Glomerular endothelial cell (primary cell): ENCODE data around the gene ATP2B2. TPM values are rescaled to one million over a fixed set of nuclear protein-coding genes. Genes with fewer than 3 reads are reported as not detected.
A peak's percentile ranks its signal among the peaks of the same experiment; 100 is the strongest.

Experiments
- DNase-seq: peaks from one replicate; pipeline ENCODE4 v3.0.0-alpha.2; 2011; ENCODE audit warnings: low read depth, low spot score; ENCODE audit errors: extremely low read depth
- total RNA-seq: library from RNA; depleted of rRNA; stranded (reverse); fragments of >200 nt; gene quantifications from 2 replicates; pipeline ENCODE4 v1.2.3, GENCODE V29; 2015

The ATP2B2 gene
- total RNA-seq, 1 donor from 2014 or later: not detected

DNA sequence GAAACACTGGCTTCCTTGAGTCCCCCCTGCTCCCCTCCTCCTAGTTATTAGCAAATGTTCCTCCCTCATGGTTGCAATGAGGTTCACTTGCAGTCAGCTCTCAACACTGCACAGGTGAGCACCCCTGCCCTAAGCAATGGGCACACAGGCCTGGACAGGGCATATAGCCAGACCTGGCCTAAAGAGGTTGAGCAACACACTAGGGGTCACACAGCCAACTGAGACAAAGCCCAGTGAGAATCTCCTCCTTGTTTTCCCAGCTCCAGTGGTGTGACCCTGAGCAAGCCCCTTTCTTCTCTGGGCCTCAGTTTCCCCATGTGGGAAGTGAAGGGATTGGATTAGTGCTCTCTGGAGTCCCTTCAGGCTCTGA lies 49.9 kb downstream of the ATP2B2 start:
- no peak for DNase-seq

DNA sequence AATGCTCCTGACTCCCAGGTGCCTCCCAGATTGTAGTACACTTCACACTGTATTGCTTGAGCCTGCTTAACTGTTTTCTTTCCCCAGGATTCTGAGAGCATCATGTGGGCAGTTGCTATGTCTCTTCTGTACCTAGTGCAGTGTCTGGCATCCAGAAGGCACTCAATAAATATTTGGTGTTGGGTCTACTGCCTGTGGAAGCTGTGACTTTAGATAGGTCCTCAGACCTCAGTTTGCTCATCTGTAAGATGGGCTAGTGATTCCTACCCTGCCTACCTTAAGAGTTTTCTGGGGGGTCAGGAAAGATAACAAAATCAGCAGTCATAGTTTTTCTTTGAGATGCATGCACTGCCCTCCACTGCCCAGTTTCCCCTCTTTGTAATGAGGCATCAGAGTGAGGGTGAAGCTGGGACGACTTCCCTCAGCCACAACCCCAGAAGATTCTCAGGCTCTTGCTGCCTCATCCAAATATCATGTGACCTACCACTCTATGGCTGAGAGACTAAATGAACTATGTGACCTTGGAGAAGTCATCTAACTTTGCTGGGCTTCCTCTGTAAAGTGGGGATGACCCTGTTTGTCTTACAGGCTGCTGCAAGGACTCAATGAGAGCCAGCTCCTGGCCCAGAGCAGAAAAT lies 50.4 kb downstream of the ATP2B2 start:
- DNase-seq: no peak

DNA sequence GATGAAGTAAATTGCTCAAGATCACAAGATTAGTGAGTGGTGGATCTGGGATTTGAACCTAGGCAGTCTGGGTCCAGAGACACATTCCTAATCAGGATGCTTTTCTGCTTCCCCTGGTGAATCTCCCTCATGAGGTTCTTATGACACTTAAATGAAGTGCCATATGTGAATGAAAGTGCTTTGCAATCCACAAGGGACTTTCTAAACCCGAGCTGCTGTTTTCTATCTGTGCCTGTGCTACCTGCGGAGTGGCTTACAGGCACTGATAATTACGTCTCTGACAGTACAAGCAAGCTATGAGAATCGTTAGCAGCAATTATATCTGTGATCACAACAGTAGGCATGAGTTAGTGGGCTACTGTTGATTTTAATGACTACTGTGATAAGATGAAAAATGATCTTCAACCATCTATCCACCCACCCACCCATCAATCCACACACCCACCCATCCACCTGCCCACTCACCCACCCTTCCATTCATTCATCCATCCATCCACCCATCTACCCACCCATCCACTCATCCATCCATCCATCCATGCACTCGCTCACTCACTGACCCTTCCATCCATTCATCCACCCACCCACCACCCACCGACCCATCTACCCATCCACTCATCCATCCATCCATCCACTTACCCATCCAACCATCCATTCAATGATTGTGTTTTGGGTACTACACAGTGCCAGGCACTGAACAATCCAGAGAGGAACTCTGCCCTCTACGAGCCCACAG lies 51.8 kb downstream of the ATP2B2 start:
- no peak for DNase-seq

GRCh38 chr3:10450494-10451440 lies 54.6 kb downstream of the ATP2B2 start:
- no peak for DNase-seq

DNA sequence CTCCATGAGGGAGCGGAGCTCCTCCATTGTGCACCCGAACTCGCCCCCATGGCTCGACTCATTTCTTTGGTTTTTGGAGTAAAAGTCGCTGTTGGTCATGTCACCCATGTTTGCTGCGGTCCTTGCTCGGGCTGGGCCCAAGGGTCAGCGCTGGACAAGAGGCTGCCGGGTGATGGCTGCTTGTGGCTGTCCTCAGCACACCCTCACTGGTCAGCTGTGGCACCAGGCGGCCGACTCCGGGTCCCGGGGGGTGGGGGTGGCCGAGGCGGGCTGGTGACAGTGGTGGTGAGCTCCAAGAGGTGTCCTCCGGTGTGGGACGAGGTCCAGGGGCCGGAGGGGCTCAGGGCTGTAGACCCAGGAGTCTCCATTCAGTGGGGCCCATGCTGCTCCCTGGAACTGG lies 56.0 kb downstream of the ATP2B2 start:
- no peak for DNase-seq

DNA sequence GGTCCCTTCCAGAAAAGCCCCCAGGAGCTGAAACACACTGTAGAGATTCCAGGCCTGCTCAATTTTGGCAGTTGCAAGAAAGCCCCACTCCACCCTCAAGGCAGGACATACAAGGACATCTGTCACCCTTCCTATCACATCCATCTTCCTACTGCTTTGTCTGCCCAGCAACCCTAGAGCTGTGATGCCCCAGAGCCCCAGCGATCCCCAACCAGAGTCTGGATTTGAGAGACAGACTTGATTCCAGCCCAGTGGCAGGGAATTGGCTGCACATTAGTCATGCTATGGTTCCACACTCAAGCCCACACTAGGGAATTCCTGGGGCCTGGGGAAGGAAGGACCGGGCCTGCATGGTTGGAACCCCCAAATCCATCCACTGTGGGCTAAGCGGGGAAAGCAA lies 56.8 kb downstream of the ATP2B2 start:
- DNase-seq: no peak

DNA sequence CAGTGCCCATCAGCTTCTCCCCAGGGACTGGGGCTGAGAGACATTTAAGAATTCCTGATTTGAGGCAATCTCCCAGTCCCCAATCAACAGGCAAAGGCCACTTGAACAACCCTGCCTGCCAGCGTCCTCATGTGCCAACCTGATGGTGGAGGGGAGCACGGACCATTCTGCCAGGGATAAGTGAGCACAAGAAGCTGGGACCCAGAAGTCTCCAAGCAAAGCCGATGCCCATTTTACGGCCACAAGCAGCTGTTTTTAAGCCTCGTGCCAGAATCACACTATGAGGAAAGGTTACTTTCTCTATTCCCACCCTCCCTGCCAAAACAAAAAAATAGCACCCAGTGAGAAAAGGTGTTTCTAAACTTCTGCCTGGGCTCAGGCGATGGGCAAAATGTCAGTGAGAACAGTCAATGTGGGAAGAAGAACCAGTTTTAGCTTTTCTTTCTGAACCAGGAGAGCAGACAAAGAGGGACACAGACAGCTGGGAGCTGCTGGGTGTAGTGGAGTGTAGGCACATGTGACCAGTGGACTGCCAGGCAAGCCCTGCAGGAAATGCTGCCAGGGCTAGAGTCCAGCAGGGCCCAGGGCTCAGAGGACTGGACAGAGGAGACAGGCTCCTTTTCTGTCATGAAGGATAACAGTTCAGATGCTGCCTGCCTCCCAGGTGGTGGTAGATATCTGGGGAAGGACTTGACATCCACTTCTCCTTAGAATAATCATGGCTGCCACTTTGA lies 57.7 kb downstream of the ATP2B2 start:
- no peak for DNase-seq

- DNase-seq: no peak
Measured at GRCh38 chr3:10447110-10447509, 58.3 kb downstream of the ATP2B2 start.

DNA sequence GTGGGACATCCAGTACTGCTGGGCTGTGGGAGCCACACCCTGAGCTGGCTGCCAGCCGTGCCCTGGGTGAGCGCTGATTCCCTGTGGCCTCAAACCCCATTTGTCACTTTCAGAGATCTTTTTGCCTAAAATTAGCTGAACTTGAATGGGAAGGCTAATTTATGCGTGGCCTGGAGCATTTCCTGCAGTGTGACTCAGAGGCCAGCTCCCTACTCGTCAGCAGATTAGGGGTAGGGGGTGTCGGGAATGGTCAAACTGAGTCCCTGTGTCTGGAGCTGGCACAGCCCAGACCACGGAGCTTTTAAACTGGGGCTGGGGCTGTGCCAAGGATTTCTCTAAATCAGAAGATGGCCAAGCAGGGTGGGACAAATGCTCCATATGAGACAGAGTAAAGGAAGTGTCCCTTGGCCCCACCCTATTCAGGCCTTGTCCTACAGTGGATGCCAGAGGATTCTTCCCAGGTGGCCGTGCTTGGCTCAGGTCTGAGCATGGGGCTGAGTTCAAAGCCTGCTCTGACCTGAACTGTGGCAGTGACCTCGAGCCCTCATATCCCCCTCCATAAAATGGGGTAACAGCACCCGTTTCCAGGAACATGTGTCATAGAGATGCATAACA lies 59.7 kb downstream of the ATP2B2 start:
- no peak for DNase-seq

- DNase-seq: no peak
Measured at GRCh38 chr3:10444511-10444910, 60.9 kb downstream of the ATP2B2 start.

GRCh38 chr3:10444110-10444429 lies 61.3 kb downstream of the ATP2B2 start:
- no peak for DNase-seq

DNA sequence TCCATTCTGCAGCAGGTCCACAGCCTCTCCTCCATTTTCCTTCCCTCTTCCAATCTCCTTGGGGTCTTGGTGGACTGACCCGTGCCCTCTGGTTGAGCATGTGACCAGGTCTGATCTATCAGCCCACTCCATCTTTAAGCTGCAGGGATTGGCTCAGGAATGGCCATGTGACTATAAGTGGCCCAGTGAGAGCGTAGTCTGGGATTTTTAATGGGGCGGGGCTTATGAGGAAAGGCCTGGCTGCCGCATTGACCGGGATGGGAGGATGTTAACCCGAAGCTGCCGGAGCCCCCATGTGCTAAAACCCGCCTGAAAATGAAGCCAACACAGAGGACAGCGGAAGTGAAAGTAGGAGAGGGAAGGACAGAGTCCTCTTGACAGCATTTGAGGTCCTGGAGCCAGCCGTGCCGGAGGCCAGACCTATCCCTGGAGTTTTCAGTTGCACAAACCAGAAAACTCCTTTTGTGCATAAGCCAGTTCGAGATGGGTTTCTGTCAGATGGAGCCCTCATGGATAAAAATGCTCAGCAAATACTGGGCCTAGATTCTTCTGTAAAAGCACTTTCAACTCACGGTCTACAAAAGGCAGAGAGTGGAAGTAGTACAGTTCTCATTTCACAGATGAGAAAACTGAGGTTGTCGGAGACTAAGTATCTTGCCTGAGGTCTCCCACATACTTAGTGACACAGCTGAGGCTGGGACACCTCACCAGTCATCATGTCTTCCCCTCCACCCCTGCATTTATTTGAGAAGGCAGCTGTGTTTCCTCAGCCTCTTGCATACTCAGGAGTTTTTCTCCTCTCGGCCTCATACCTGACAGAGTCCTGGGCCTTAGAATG lies 61.9 kb downstream of the ATP2B2 start:
- DNase-seq: no peak

DNA sequence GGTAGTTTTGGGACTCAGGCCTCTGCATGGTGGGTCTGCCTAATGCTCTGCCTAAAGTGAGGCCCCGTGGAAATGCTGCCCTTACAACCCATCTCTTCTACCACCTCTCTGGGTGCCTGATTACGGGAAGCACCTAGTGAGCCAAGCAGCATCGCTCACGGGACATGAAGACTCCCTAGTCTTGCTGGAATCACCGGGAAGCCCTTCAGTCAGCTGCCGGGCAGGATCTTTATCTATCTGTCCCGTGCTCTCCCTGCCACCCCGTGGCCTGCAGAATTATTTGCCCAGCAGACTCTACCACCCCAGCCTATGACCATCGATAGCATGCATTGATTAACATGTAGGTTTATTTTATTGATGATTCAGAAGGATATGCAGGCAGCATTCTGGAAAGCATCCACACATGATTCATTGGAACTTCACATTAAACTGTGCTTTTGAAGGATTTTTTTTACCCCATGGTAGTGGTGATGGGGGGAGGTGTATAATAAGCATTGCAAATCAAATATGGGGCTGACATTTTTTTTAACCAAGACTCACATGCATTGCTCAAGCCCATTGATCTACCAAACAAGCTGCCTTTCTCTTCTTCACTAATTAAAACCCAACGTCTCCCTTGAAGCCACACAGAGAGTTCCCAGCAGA lies 63.1 kb downstream of the ATP2B2 start:
- no peak for DNase-seq

GRCh38 chr3:10440684-10441083 lies 64.7 kb downstream of the ATP2B2 start:
- DNase-seq: no peak

DNA sequence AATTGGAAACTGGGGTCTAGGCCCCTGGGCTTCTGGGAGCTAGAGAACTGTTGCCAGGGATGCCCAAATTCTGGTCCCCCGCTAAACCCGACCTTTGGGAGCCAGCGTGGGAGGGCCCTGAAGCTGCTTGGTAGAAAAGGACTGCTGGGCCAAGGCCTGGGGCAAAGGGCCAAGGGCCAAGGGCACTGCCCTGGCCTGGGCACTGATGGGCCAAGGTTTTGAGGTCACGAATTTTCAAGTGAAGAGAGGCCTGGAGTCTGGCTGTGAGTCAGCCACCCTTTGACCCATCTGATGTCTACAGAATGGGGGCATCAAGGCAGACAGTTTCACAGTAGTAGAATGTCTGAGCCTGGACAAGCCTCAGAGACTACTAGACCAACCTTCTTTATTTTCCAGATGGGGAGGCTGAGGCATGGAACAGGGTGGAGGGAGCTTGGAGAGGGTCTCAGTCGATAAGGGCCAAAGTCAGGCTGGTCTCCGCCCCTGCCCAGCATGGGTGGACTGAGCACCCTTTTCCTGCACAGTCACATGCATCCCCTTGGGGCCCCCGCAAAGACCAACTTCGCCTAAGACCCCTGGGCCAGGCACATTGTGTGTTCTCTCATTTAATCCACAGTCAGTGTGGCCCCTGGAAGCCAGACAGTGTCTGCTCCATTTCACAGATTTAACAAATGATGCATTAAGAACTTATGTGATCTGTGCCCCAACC lies 66.3 kb downstream of the ATP2B2 start:
- DNase-seq: no peak

- no peak for DNase-seq
Measured at GRCh38 chr3:10437995-10438901, 67.1 kb downstream of the ATP2B2 start.

- peak; percentile 10 for DNase-seq
Measured at GRCh38 chr3:10437272-10437994, 68.0 kb downstream of the ATP2B2 start.
